ENCODE results near the gene ZNF451.

Gene ZNF451

GRCh38 chr6:57193177-57193576 lies 103.2 kb downstream of the ZNF451 start:
- Histone ChIP-seq H3K27ac (ENCODE audit: low read depth, low read length) (no peak overlapping the region), H3K9me3 (ENCODE audit: insufficient read depth, low read length) (no peaks in the 10 kb centered on the region), H3F3A (ENCODE audit: insufficient read depth) (peaks cover 30% of the 10 kb centered on the region), H3K4me3 (ENCODE audit: insufficient read depth, low read length, poor library complexity, severe bottlenecking) (no peak overlapping the region), H4K20me1 (ENCODE audit: low read depth, low read length) (no peaks in the 10 kb centered on the region), H3K9me2 (replicated peaks; ENCODE audit: insufficient read depth, low read length) (no peaks in the 10 kb centered on the region), H3K4me2 (ENCODE audit: low read depth, low read length, poor library complexity, severe bottlenecking) (no peak overlapping the region), H2AFZ (ENCODE audit: low read depth, low read length, severe bottlenecking) (no peak overlapping the region), H3K36me3 (ENCODE audit: low read length) (peaks cover 49% of the 10 kb centered on the region), H3K27me3 (ENCODE audit: low read length) (no peaks in the 10 kb centered on the region), H3K9ac (ENCODE audit: low read length) (no peak overlapping the region), H3K79me2 (ENCODE audit: insufficient read depth, low read length) (no peaks in the 10 kb centered on the region; the same call in 1 of the 2 replicates)
- no peak for TF ChIP-seq EZH2phosphoT487 (conservative IDR thresholded peaks at IDR 0.05; ENCODE audit: low read length)
- no peak for TF ChIP-seq CTCF (IDR thresholded peaks at IDR 0.05; ENCODE audit: insufficient read depth, low read length, poor library complexity, severe bottlenecking)

GRCh38 chr6:57195457-57195856 lies 105.5 kb downstream of the ZNF451 start:
- peaks cover 8% of the 10 kb centered on the region; the same call in 1 of the 2 replicates for H3F3A ChIP-seq (ENCODE audit: insufficient read depth)
- H3K9me2 ChIP-seq (replicated peaks; ENCODE audit: insufficient read depth, low read length), result no peaks in the 10 kb centered on the region
- no peak overlapping the region for H3K9ac ChIP-seq (ENCODE audit: low read length)
- H3K4me3 ChIP-seq (ENCODE audit: insufficient read depth, low read length, poor library complexity, severe bottlenecking), result no peak overlapping the region
- H3K9me3 ChIP-seq (ENCODE audit: insufficient read depth, low read length), result no peaks in the 10 kb centered on the region
- H2AFZ ChIP-seq (ENCODE audit: low read depth, low read length, severe bottlenecking), result no peak overlapping the region
- H3K27me3 ChIP-seq (ENCODE audit: low read length), result no peaks in the 10 kb centered on the region
- TF ChIP-seq EZH2phosphoT487 (conservative IDR thresholded peaks at IDR 0.05; ENCODE audit: low read length) (no peak), CTCF (IDR thresholded peaks at IDR 0.05; ENCODE audit: insufficient read depth, low read length, poor library complexity, severe bottlenecking) (no peak)
- H3K27ac ChIP-seq (ENCODE audit: low read depth, low read length), result no peak overlapping the region
- H3K36me3 ChIP-seq (ENCODE audit: low read length), result peaks cover 27% of the 10 kb centered on the region
- no peaks in the 10 kb centered on the region for H3K79me2 ChIP-seq (ENCODE audit: insufficient read depth, low read length)
- no peaks in the 10 kb centered on the region for H4K20me1 ChIP-seq (ENCODE audit: low read depth, low read length)
- no peak overlapping the region for H3K4me2 ChIP-seq (ENCODE audit: low read depth, low read length, poor library complexity, severe bottlenecking)

GRCh38 chr6:57198926-57199636 lies 109.1 kb downstream of the ZNF451 start:
- Histone ChIP-seq H3K27ac (ENCODE audit: low read depth, low read length) (no peak overlapping the region), H3K9me3 (ENCODE audit: insufficient read depth, low read length) (no peaks in the 10 kb centered on the region)
- TF ChIP-seq CTCF (IDR thresholded peaks at IDR 0.05; ENCODE audit: insufficient read depth, low read length, poor library complexity, severe bottlenecking) (no peak), EZH2phosphoT487 (conservative IDR thresholded peaks at IDR 0.05; ENCODE audit: low read length) (no peak)

More at GRCh38 chr6:57198926-57199636, 109.1 kb downstream of the ZNF451 start:
- Histone ChIP-seq H3K9me2 (replicated peaks; ENCODE audit: insufficient read depth, low read length) (no peaks in the 10 kb centered on the region), H3K27me3 (ENCODE audit: low read length) (no peaks in the 10 kb centered on the region), H3K4me3 (ENCODE audit: insufficient read depth, low read length, poor library complexity, severe bottlenecking) (no peak overlapping the region), H3F3A (ENCODE audit: insufficient read depth) (peaks cover 8% of the 10 kb centered on the region; the same call in 1 of the 2 replicates), H3K9ac (ENCODE audit: low read length) (no peak overlapping the region), H3K36me3 (ENCODE audit: low read length) (peaks cover 7% of the 10 kb centered on the region; the same call in 1 of the 2 replicates), H2AFZ (ENCODE audit: low read depth, low read length, severe bottlenecking) (no peak overlapping the region), H4K20me1 (ENCODE audit: low read depth, low read length) (no peaks in the 10 kb centered on the region; the same call in 1 of the 2 replicates), H3K79me2 (ENCODE audit: insufficient read depth, low read length) (no peaks in the 10 kb centered on the region), H3K4me2 (ENCODE audit: low read depth, low read length, poor library complexity, severe bottlenecking) (no peak overlapping the region)

Data from SU-DHL-6 (cell line).